ENCODE measurements around the gene ARRDC4.

Gene ARRDC4

GRCh38 chr15:97998307-97999071 lies 38.0 kb downstream of the ARRDC4 start:
- no peaks in the 10 kb centered on the region for H3K36me3 ChIP-seq (ENCODE audit: insufficient read depth, low read length)
- no peaks in the 10 kb centered on the region for H3K4me1 ChIP-seq (ENCODE audit: insufficient read depth, low read length)
- H3K9ac ChIP-seq (ENCODE audit: low read depth, low read length): no peak overlapping the region
- no peaks in the 10 kb centered on the region for H3K9me3 ChIP-seq (ENCODE audit: control insufficient read depth, insufficient read depth, low read length)

- no peaks in the 10 kb centered on the region for H3K36me3 ChIP-seq (ENCODE audit: insufficient read depth, low read length)
- H3K4me1 ChIP-seq (ENCODE audit: insufficient read depth, low read length): no peaks in the 10 kb centered on the region; the same call in 1 of the 2 replicates
- H3K9me3 ChIP-seq (ENCODE audit: control insufficient read depth, insufficient read depth, low read length): no peaks in the 10 kb centered on the region
- no peak overlapping the region for H3K9ac ChIP-seq (ENCODE audit: low read depth, low read length)
These were observed 40.0 kb downstream of the ARRDC4 start for GRCh38 chr15:98000249-98001203.

- no peaks in the 10 kb centered on the region; the same call in 1 of the 2 replicates for H3K4me1 ChIP-seq (ENCODE audit: insufficient read depth, low read length)
- no peaks in the 10 kb centered on the region for H3K9me3 ChIP-seq (ENCODE audit: control insufficient read depth, insufficient read depth, low read length)
- no peaks in the 10 kb centered on the region for H3K36me3 ChIP-seq (ENCODE audit: insufficient read depth, low read length)
- H3K9ac ChIP-seq (ENCODE audit: low read depth, low read length): no peak overlapping the region
These were observed 41.2 kb downstream of the ARRDC4 start for GRCh38 chr15:98001663-98002194.

GRCh38 chr15:98002419-98002818 lies 41.9 kb downstream of the ARRDC4 start:
- Histone ChIP-seq H3K9me3 (ENCODE audit: control insufficient read depth, insufficient read depth, low read length) (no peaks in the 10 kb centered on the region), H3K9ac (ENCODE audit: low read depth, low read length) (no peak overlapping the region), H3K4me1 (ENCODE audit: insufficient read depth, low read length) (no peaks in the 10 kb centered on the region; the same call in 1 of the 2 replicates), H3K36me3 (ENCODE audit: insufficient read depth, low read length) (no peaks in the 10 kb centered on the region)

DNA sequence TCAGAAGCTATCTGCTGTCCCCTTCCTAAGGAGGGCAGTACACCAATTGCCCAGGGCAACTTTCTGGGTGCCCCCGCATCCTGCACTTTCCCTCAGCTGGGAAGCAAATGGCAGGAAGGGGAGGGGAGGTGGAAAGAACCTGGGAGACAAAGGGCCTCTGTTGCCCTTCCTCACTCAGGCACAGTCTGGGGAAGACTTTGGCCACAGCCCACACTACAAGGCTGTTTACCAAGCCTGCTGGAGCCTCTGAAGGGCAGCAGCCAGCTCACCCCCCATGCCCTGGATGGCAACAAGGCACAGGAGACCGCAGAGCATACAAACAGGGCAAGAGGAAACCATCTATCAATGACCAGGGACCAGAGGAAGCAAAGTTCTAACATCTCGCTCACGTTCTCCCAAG lies 42.4 kb downstream of the ARRDC4 start:
- Histone ChIP-seq H3K4me1 (ENCODE audit: insufficient read depth, low read length) (no peaks in the 10 kb centered on the region; the same call in 1 of the 2 replicates), H3K9me3 (ENCODE audit: control insufficient read depth, insufficient read depth, low read length) (no peaks in the 10 kb centered on the region), H3K36me3 (ENCODE audit: insufficient read depth, low read length) (no peaks in the 10 kb centered on the region), H3K9ac (ENCODE audit: low read depth, low read length) (no peak overlapping the region)

DNA sequence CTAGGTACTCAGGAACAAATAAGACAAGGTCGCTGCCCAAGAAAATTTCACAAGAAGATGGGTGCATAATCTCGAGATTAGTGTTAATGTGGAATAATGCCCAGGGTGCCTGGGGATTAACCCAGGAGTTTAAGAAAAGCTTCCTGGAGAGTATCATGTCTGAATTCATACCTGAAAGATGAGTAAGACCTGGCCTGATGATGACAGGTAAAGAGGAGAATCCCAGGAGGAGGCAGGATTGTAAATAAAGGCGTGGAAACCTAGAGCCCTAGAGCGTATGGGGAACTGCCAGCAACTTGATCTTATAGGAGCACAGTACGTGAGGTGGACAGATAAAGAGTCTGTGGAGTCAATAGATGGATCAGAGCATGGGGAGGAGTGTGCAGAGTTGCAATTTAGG lies 43.0 kb downstream of the ARRDC4 start:
- Histone ChIP-seq H3K9me3 (ENCODE audit: control insufficient read depth, insufficient read depth, low read length) (no peaks in the 10 kb centered on the region), H3K4me1 (ENCODE audit: insufficient read depth, low read length) (no peaks in the 10 kb centered on the region; the same call in 1 of the 2 replicates), H3K36me3 (ENCODE audit: insufficient read depth, low read length) (no peaks in the 10 kb centered on the region), H3K9ac (ENCODE audit: low read depth, low read length) (no peak overlapping the region)

GRCh38 chr15:98003996-98004395 lies 43.5 kb downstream of the ARRDC4 start:
- H3K9me3 ChIP-seq (ENCODE audit: control insufficient read depth, insufficient read depth, low read length): no peaks in the 10 kb centered on the region
- H3K36me3 ChIP-seq (ENCODE audit: insufficient read depth, low read length): no peaks in the 10 kb centered on the region
- H3K9ac ChIP-seq (ENCODE audit: low read depth, low read length): no peak overlapping the region
- no peaks in the 10 kb centered on the region; the same call in 1 of the 2 replicates for H3K4me1 ChIP-seq (ENCODE audit: insufficient read depth, low read length)

DNA sequence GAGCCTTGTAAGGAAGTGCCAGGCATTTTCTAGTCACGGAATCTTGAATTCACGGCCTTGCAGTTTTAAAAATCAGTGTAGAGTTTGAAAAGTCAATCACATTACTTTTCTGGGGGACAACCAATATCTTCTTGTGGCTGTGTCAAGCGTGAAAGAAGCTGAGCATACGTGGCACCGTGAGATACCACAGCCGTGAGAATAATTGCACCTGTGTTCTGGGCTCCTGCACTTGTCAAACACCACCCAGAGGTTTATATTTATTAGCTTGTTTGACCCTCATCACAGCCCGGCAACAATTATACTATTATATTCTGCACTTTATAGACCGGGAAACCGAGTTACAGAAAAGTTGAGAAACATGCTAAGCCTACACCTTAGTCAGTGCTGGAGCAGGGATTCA lies 45.2 kb downstream of the ARRDC4 start:
- no peak overlapping the region for H3K9ac ChIP-seq (ENCODE audit: low read depth, low read length)
- no peaks in the 10 kb centered on the region for H3K9me3 ChIP-seq (ENCODE audit: control insufficient read depth, insufficient read depth, low read length)
- H3K36me3 ChIP-seq (ENCODE audit: insufficient read depth, low read length): no peaks in the 10 kb centered on the region
- no peaks in the 10 kb centered on the region; the same call in 1 of the 2 replicates for H3K4me1 ChIP-seq (ENCODE audit: insufficient read depth, low read length)

DNA sequence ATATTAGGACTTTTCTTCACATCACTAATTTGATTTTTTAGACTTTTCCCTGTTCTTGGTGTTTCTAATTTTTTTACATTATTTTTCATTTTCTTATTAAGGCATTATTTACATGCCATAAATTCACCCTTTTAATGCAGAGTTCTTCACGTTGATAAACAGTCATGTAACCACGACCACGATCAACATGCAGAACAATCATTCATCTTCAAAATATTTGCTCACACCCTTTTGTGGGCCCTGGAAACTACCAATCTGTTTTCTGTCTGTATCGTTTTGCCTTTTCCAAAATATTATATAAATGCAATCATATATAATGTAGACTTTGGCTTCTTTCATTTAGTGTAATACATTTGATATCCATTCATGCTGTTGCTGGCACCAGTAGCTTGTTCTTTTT lies 48.7 kb downstream of the ARRDC4 start:
- Histone ChIP-seq H3K9ac (ENCODE audit: low read depth, low read length) (no peak overlapping the region), H3K36me3 (ENCODE audit: insufficient read depth, low read length) (no peaks in the 10 kb centered on the region), H3K4me1 (ENCODE audit: insufficient read depth, low read length) (no peaks in the 10 kb centered on the region; the same call in 1 of the 2 replicates), H3K9me3 (ENCODE audit: control insufficient read depth, insufficient read depth, low read length) (no peaks in the 10 kb centered on the region)

- Histone ChIP-seq H3K36me3 (ENCODE audit: insufficient read depth, low read length) (no peaks in the 10 kb centered on the region), H3K9ac (ENCODE audit: low read depth, low read length) (no peak overlapping the region), H3K9me3 (ENCODE audit: control insufficient read depth, insufficient read depth, low read length) (no peaks in the 10 kb centered on the region)
These were observed 49.5 kb downstream of the ARRDC4 start for GRCh38 chr15:98009971-98010370.

DNA sequence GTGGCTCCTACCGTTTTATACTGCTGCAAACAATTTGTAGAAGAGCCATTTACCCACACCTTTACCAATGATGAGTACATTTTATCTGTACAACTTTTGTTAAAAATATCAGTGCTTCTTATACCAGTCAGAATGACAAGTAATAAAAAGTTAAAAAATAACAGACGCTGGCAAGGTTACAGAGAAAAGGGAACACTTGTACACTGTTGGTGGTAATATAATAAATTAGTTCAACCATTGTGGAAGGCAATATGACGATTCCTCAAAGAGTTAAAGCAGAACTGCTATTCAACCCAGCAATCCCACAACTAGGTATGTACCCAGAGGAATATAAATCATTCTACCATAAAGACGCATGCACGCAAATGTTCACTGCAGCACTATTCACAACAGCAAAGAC lies 51.9 kb downstream of the ARRDC4 start:
- Histone ChIP-seq H3K9ac (ENCODE audit: low read depth, low read length) (no peak overlapping the region), H3K4me1 (ENCODE audit: insufficient read depth, low read length) (no peaks in the 10 kb centered on the region), H3K36me3 (ENCODE audit: insufficient read depth, low read length) (no peaks in the 10 kb centered on the region), H3K9me3 (ENCODE audit: control insufficient read depth, insufficient read depth, low read length) (no peaks in the 10 kb centered on the region)

More at GRCh38 chr15:98009971-98010370, 49.5 kb downstream of the ARRDC4 start:
- H3K4me1 ChIP-seq (ENCODE audit: insufficient read depth, low read length): no peaks in the 10 kb centered on the region

- no peaks in the 10 kb centered on the region for H3K9me3 ChIP-seq (ENCODE audit: control insufficient read depth, insufficient read depth, low read length)
These were observed 53.1 kb downstream of the ARRDC4 start for GRCh38 chr15:98013631-98014030.

GRCh38 chr15:98017150-98017964 lies 56.9 kb downstream of the ARRDC4 start:
- H3K4me1 ChIP-seq (ENCODE audit: insufficient read depth, low read length): no peaks in the 10 kb centered on the region
- no peak overlapping the region for H3K9ac ChIP-seq (ENCODE audit: low read depth, low read length)
- H3K9me3 ChIP-seq (ENCODE audit: control insufficient read depth, insufficient read depth, low read length): no peaks in the 10 kb centered on the region
- no peaks in the 10 kb centered on the region for H3K36me3 ChIP-seq (ENCODE audit: insufficient read depth, low read length)

More at GRCh38 chr15:98013631-98014030, 53.1 kb downstream of the ARRDC4 start:
- Histone ChIP-seq H3K4me1 (ENCODE audit: insufficient read depth, low read length) (no peaks in the 10 kb centered on the region), H3K36me3 (ENCODE audit: insufficient read depth, low read length) (no peaks in the 10 kb centered on the region), H3K9ac (ENCODE audit: low read depth, low read length) (no peak overlapping the region)
